Fibroblast of lung (primary cell): ENCODE results near the gene CLCN7. TPM values are rescaled to one million over a fixed set of nuclear protein-coding genes. Genes with fewer than 3 reads are reported as not detected.
A peak's percentile ranks its signal among the peaks of the same experiment; 100 is the strongest.

Source experiments
- DNase-seq, 2 donors: peaks; one replicate each; pipeline versions ENCODE4 v3.0.0 to v3.0.0-alpha.2; 2010; ENCODE audit warnings: low read depth in 2 of 2
- H2AFZ ChIP-seq: 2 replicates; pipeline ENCODE4 v1.5.1; 2012; ENCODE audit warnings: low read length, control low read depth, inconsistent platforms
- H3K27ac ChIP-seq: 2 replicates; pipeline ENCODE4 v1.5.1; 2011; ENCODE audit warnings: low read length, control low read depth; ENCODE audit not compliant: insufficient read depth
- H3K27me3 ChIP-seq: 2 replicates; pipeline ENCODE4 v1.5.1; 2011; ENCODE audit warnings: mild to moderate bottlenecking, low read length; ENCODE audit not compliant: control insufficient read depth, insufficient read depth
- H3K36me3 ChIP-seq: 2 replicates; pipeline ENCODE4 v1.5.1; 2011; ENCODE audit warnings: low read length; ENCODE audit not compliant: control insufficient read depth, insufficient read depth
- H3K4me1 ChIP-seq: 2 replicates; pipeline ENCODE4 v1.5.1; 2011; ENCODE audit warnings: low read length; ENCODE audit not compliant: control insufficient read depth, insufficient read depth; ENCODE audit errors: extremely low read depth
- H3K4me2 ChIP-seq: 2 replicates; pipeline ENCODE4 v1.5.1; 2011; ENCODE audit warnings: low read length, control low read depth; ENCODE audit not compliant: insufficient read depth; ENCODE audit errors: extremely low read depth
- H3K4me3 ChIP-seq, 4 experiments: fragments of 200-600 bp in 1 of 4; sonication (generic) in 1 of 4; replicated peaks in 1 of 4; 2 replicates each; pipeline ENCODE4 v1.5.1; 2011 to 2016; ENCODE audit warnings: low read length in 4 of 4, low read depth in 3 of 4, mild to moderate bottlenecking in 3 of 4, control low read depth in 2 of 4, inconsistent platforms in 1 of 4, mixed read lengths in 1 of 4; ENCODE audit not compliant: insufficient read depth in 1 of 4; ENCODE audit errors: control extremely low read depth in 1 of 4
- H3K79me2 ChIP-seq: 2 replicates; pipeline ENCODE4 v1.5.1; 2012; ENCODE audit warnings: mild to moderate bottlenecking, low read length, inconsistent platforms; ENCODE audit not compliant: control insufficient read depth, insufficient read depth
- H3K9ac ChIP-seq: 2 replicates; pipeline ENCODE4 v1.5.1; 2011; ENCODE audit warnings: mild to moderate bottlenecking, low read length, control low read depth; ENCODE audit not compliant: insufficient read depth
- H3K9me3 ChIP-seq: 2 replicates; pipeline ENCODE4 v1.5.1; 2012; ENCODE audit warnings: low read depth, low read length; ENCODE audit not compliant: control insufficient read depth, insufficient read depth
- H4K20me1 ChIP-seq: 2 replicates; pipeline ENCODE4 v1.5.1; 2011; ENCODE audit warnings: low read length; ENCODE audit not compliant: control insufficient read depth, insufficient read depth; ENCODE audit errors: extremely low read depth
- CTCF ChIP-seq, 2 donors: IDR thresholded peaks in 1 of 2; conservative IDR thresholded peaks in 1 of 2; 1 replicate in 1 of 2; 2 replicates in 1 of 2; pipeline ENCODE4 v1.5.1; 2011 to 2012; ENCODE audit warnings: low read length in 2 of 2, control low read depth in 1 of 2, inconsistent platforms in 1 of 2, low read depth in 1 of 2, mild to moderate bottlenecking in 1 of 2
- EZH2 ChIP-seq: IDR thresholded peaks from 2 replicates; pipeline ENCODE4 v1.5.1; 2012; ENCODE audit warnings: low read length, control low read depth, mild to moderate bottlenecking; ENCODE audit errors: missing control alignments
- polyA minus RNA-seq: library from RNA; depleted of rRNA, polyadenylated mRNA; stranded (reverse); fragments of >200 nt; gene quantifications from 2 replicates; pipeline ENCODE4 v1.2.3, GENCODE V29; 2011; ENCODE audit warnings: low replicate concordance
- polyA plus RNA-seq, 2 donors: library from polyadenylated mRNA; depleted of rRNA in 1 of 2; stranded (reverse) in 1 of 2; unstranded in 1 of 2; fragments of >200 nt; gene quantifications; 2 replicates each; pipeline ENCODE4 v1.2.1, GENCODE V29; 2011 to 2012; ENCODE audit warnings: missing spikeins in 1 of 2
- total RNA-seq: library from RNA; depleted of rRNA; stranded (reverse); fragments of >200 nt; gene quantifications from 2 replicates; pipeline ENCODE4 v1.2.1, GENCODE V29; 2014

The CLCN7 gene, protein sequence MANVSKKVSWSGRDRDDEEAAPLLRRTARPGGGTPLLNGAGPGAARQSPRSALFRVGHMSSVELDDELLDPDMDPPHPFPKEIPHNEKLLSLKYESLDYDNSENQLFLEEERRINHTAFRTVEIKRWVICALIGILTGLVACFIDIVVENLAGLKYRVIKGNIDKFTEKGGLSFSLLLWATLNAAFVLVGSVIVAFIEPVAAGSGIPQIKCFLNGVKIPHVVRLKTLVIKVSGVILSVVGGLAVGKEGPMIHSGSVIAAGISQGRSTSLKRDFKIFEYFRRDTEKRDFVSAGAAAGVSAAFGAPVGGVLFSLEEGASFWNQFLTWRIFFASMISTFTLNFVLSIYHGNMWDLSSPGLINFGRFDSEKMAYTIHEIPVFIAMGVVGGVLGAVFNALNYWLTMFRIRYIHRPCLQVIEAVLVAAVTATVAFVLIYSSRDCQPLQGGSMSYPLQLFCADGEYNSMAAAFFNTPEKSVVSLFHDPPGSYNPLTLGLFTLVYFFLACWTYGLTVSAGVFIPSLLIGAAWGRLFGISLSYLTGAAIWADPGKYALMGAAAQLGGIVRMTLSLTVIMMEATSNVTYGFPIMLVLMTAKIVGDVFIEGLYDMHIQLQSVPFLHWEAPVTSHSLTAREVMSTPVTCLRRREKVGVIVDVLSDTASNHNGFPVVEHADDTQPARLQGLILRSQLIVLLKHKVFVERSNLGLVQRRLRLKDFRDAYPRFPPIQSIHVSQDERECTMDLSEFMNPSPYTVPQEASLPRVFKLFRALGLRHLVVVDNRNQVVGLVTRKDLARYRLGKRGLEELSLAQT
- total RNA-seq (80.4 and 83.4 TPM in 2 replicates), polyA plus RNA-seq (25.0 and 25.8 TPM in 2 replicates), polyA minus RNA-seq (60.6 and 72.3 TPM in 2 replicates)
- polyA plus RNA-seq (2012): 47.8 and 53.1 TPM in 2 replicates

DNA sequence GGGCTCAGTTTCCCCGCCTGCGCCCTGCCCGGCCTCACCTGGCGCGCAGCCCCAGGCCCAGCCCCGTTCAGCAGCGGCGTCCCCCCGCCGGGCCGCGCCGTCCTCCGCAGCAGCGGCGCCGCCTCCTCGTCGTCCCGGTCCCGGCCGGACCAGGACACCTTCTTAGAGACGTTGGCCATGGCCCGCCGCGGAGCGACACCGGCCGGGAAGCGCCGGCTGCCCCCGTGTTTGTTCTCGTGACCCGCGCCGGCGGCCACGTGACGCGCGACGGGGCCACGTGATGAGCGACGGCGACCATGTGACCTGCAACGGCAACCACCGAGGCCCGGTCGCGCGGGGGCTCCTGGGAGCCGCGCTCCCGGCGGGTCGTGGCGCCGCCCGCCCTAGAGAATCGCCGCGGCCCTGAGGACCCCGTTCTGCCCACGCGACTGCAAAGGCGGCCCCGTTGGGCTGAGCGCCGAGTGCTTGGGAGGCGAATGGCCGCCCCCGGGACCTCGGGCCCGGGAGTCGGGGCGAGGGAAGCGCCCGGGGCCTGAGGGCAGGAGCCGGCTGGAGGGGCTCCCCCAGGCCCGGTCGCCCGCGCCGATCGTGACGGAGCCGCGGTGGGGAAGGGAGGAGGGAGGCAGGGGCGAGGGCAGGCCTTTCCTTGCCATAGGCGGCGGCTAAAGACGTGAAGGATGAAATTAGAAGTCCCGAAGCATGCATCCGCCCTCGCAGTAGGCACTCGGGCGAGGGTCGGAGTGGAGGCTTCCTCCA, at the start of gene CLCN7:
TSS of gene CLCN7 (minus strand) at position 233 of the 756 bp plus-strand sequence. CDS start at position 179, 54 bp downstream.
- no peaks in the 10 kb centered on the region for H3K27me3 ChIP-seq
- H3K9me3 ChIP-seq: no peaks in the 10 kb centered on the region
- H3K79me2 ChIP-seq: peaks cover 25% of the 10 kb centered on the region
- peak within 1 kb of the TSS; percentile 59 for H2AFZ ChIP-seq
- peaks cover 3% of the 10 kb centered on the region for H3K4me1 ChIP-seq
- H3K27ac ChIP-seq: peak within 1 kb of the TSS; percentile 78
- no peaks in the 10 kb centered on the region for H4K20me1 ChIP-seq
- H3K4me3 ChIP-seq: peak within 1 kb of the TSS; percentile 67 to 85 (median 71)
- no peaks in the 10 kb centered on the region for H3K36me3 ChIP-seq
- peak within 1 kb of the TSS; percentile 96 for H3K4me2 ChIP-seq
- TF ChIP-seq CTCF (conservative IDR thresholded peaks at IDR 0.05 in 1 of 2, IDR thresholded peaks at IDR 0.05 in 1 of 2; ENCODE audit: low read depth in 1 of 2, low read length in 2 of 2) (no peak), EZH2 (no peak)
- peak within 1 kb of the TSS; percentile 88 for H3K9ac ChIP-seq
- DNase-seq: peak; percentile 85 to 87

GRCh38 chr16:1524366-1524765, 49.5 kb upstream of the CLCN7 start:
- H4K20me1 ChIP-seq: no peaks in the 10 kb centered on the region
- no peaks in the 10 kb centered on the region for H3K27me3 ChIP-seq
- H3K36me3 ChIP-seq: no peaks in the 10 kb centered on the region
- no peak for DNase-seq
- H3K27ac ChIP-seq: no peak overlapping the region
- H3K9ac ChIP-seq: no peak overlapping the region
- no peak overlapping the region for H3K4me2 ChIP-seq
- no peaks in the 10 kb centered on the region for H3K79me2 ChIP-seq
- H3K4me3 ChIP-seq: no peak overlapping the region
- H2AFZ ChIP-seq: no peak overlapping the region
- no peak for TF ChIP-seq EZH2
- no peak for TF ChIP-seq CTCF (conservative IDR thresholded peaks at IDR 0.05 in 1 of 2, IDR thresholded peaks at IDR 0.05 in 1 of 2; ENCODE audit: low read depth in 1 of 2, low read length in 2 of 2)
- no peaks in the 10 kb centered on the region for H3K9me3 ChIP-seq
- H3K4me1 ChIP-seq: no peaks in the 10 kb centered on the region
